ENCODE data around the gene SRD5A1.

The SRD5A1 gene

GRCh38 chr5:6719417-6719816 is 86.2 kb downstream of the SRD5A1 start:
- TF ChIP-seq POLR2AphosphoS5 (IDR thresholded peaks at IDR 0.05; ENCODE audit: low read depth) (no peak), CTCF (IDR thresholded peaks at IDR 0.05; ENCODE audit: insufficient read depth, low read length) (no peak), SPI1 (IDR thresholded peaks at IDR 0.05; ENCODE audit: borderline replicate concordance, low read depth) (no peak), GABPA (IDR thresholded peaks at IDR 0.05; ENCODE audit: low read depth) (no peak)
- TF ChIP-seq, protein P1, sequence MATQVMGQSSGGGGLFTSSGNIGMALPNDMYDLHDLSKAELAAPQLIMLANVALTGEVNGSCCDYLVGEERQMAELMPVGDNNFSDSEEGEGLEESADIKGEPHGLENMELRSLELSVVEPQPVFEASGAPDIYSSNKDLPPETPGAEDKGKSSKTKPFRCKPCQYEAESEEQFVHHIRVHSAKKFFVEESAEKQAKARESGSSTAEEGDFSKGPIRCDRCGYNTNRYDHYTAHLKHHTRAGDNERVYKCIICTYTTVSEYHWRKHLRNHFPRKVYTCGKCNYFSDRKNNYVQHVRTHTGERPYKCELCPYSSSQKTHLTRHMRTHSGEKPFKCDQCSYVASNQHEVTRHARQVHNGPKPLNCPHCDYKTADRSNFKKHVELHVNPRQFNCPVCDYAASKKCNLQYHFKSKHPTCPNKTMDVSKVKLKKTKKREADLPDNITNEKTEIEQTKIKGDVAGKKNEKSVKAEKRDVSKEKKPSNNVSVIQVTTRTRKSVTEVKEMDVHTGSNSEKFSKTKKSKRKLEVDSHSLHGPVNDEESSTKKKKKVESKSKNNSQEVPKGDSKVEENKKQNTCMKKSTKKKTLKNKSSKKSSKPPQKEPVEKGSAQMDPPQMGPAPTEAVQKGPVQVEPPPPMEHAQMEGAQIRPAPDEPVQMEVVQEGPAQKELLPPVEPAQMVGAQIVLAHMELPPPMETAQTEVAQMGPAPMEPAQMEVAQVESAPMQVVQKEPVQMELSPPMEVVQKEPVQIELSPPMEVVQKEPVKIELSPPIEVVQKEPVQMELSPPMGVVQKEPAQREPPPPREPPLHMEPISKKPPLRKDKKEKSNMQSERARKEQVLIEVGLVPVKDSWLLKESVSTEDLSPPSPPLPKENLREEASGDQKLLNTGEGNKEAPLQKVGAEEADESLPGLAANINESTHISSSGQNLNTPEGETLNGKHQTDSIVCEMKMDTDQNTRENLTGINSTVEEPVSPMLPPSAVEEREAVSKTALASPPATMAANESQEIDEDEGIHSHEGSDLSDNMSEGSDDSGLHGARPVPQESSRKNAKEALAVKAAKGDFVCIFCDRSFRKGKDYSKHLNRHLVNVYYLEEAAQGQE (IDR thresholded peaks at IDR 0.05; ENCODE audit: insufficient replicate concordance, low read depth) = no peak
- no peak overlapping the region for H3K27ac ChIP-seq (replicated peaks)
- no peak overlapping the region for H3K4me3 ChIP-seq (replicated peaks; ENCODE audit: insufficient read depth, low read length)
- no peaks in the 10 kb centered on the region for H3K27me3 ChIP-seq (ENCODE audit: insufficient read depth, poor library complexity, severe bottlenecking)
- no peak for DNase-seq (ENCODE audit: low read depth in 1 of 2, low spot score in 1 of 2)

DNA sequence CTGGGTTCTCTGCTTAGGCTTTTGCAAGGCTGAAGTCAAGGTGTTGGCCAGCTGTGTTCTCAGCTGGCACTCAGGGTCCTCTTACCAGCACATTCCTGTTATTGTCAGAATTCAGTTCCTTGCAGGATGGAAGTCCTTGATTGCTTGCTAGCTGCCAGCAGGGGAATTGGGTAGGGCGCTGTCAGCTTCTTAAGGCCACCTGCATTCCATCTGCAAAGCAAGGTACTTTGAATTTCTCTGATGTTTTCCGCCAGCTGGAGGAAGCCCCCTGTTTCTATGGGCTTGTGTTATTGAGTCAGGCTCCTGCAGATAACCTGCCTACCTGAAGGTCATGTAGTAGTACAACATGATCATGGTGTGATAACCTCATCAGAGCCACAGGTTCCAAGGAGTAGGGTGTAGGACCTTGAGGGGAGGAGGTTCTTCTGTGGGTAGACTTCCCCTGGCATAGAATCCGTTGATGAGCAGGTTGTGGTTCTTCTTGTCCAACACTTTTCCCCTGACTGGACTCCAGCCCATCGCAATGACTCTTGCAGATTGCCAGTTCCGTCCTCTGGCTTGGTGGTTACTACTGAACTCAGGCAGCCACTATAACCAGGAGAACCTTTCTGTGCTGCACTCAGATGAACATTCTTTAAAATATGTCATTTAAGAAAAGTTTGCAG is 86.8 kb downstream of the SRD5A1 start:
- no peak overlapping the region for H3K4me3 ChIP-seq (replicated peaks; ENCODE audit: insufficient read depth, low read length)
- TF ChIP-seq CTCF (IDR thresholded peaks at IDR 0.05; ENCODE audit: insufficient read depth, low read length) (no peak), GABPA (IDR thresholded peaks at IDR 0.05; ENCODE audit: low read depth) (no peak), POLR2AphosphoS5 (IDR thresholded peaks at IDR 0.05; ENCODE audit: low read depth) (no peak), SPI1 (IDR thresholded peaks at IDR 0.05; ENCODE audit: borderline replicate concordance, low read depth) (no peak)
- TF ChIP-seq, protein P1 (IDR thresholded peaks at IDR 0.05; ENCODE audit: insufficient replicate concordance, low read depth) = no peak
- H3K27me3 ChIP-seq (ENCODE audit: insufficient read depth, poor library complexity, severe bottlenecking) = no peaks in the 10 kb centered on the region
- no peak overlapping the region for H3K27ac ChIP-seq (replicated peaks)
- no peak for DNase-seq (ENCODE audit: low read depth in 1 of 2, low spot score in 1 of 2)

DNA sequence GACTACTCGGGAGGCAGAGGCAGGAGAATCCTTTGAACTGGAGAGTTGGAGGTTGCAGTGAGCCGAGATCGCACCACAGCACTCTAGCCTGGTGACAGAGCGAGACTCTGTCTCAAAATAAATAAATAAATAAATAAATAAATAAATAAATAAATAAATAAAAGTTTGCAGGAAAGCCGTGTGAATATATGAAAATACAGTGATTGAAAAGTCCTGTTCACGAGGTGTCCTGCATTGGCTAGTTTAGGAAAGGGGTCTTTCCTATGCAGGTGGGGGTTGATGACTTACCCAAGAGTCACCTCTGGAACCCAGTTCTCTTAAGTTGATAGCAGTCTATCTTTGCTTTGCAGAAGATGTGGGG is 87.3 kb downstream of the SRD5A1 start:
- H3K27ac ChIP-seq (replicated peaks) = no peak overlapping the region
- no peak for DNase-seq (ENCODE audit: low read depth in 1 of 2, low spot score in 1 of 2)
- H3K27me3 ChIP-seq (ENCODE audit: insufficient read depth, poor library complexity, severe bottlenecking) = no peaks in the 10 kb centered on the region
- TF ChIP-seq GABPA (IDR thresholded peaks at IDR 0.05; ENCODE audit: low read depth) = no peak
- TF ChIP-seq CTCF (IDR thresholded peaks at IDR 0.05; ENCODE audit: insufficient read depth, low read length) = no peak
- TF ChIP-seq, protein P1 (IDR thresholded peaks at IDR 0.05; ENCODE audit: insufficient replicate concordance, low read depth) = no peak
- TF ChIP-seq SPI1 (IDR thresholded peaks at IDR 0.05; ENCODE audit: borderline replicate concordance, low read depth) = no peak
- no peak for TF ChIP-seq POLR2AphosphoS5 (IDR thresholded peaks at IDR 0.05; ENCODE audit: low read depth)
- H3K4me3 ChIP-seq (replicated peaks; ENCODE audit: insufficient read depth, low read length) = no peak overlapping the region

Measured in HL-60 (cell line).